ENCODE measurements around the gene ASIC2.
"Not testable (repeated sequence)": the region's sequence is repeated elsewhere in the genome, so short reads cannot be mapped to it uniquely, and the experiment has no call there.

Gene ASIC2

DNA sequence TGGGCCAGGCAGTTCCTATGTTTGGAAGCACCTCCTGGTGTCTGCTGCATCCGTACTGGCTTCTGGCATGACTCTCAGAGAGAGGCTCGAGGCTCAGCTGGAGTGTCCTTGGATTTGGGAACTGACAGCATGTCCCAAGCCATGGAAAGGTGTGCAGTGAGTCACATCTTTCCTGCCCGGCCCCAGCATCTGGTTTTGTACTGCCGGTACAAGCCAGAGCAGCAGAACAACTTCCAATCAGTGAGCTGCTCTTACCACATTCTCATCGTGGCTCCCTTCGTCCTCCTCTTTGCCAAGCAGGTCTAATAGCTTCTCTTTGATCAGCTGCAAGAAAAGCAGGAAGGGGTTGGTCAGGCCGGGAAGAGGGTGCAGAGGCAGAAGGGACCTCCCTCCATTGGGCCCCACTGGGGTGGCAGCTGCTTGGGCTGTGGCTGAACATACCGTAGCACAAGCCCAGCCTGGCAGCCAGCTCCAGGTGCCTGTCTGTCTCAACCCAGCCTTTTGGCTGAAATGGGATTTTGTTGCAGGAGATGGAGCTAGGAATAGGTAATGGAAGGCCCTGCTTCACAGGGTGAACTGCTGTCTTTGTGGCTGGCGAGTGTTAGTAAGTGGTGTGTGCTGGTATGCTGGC is 277.3 kb downstream of the ASIC2 start:
- FAIRE-seq = no peak

GRCh38 chr17:33014751-33015150 is 278.3 kb downstream of the ASIC2 start:
- no peak for FAIRE-seq

- no peak for FAIRE-seq
Observed at GRCh38 chr17:33013596-33014375, 279.3 kb downstream of the ASIC2 start.

- no peak for FAIRE-seq
Observed at GRCh38 chr17:33012522-33013033, 280.5 kb downstream of the ASIC2 start.

DNA sequence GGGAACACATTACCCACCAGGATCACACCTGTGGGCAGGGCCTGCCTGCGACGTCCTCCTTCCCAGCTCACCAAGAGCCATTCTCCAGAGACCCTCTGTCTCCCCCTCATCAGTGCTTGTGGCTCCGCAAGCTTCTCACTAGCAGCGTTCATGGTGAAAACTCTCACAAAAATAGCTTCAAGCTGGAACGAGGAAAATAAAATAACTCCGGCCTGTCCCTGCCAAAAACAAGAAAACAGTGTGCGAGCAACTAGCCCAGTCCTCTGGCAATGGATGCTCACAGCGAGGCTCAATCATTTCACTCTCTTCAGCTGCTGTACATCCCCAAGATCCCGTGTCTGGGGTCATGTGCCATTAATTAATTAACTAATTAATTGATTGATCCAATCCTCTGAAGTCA is 283.5 kb downstream of the ASIC2 start:
- no peak for FAIRE-seq

- FAIRE-seq = no peak
Observed at GRCh38 chr17:33007186-33007585, 285.9 kb downstream of the ASIC2 start.

- no peak for FAIRE-seq
Observed at GRCh38 chr17:33002246-33002645, 290.8 kb downstream of the ASIC2 start.

GRCh38 chr17:32998887-32999228 is 294.2 kb downstream of the ASIC2 start:
- no peak for FAIRE-seq

GRCh38 chr17:32998111-32998886 is 294.8 kb downstream of the ASIC2 start:
- FAIRE-seq = no peak

DNA sequence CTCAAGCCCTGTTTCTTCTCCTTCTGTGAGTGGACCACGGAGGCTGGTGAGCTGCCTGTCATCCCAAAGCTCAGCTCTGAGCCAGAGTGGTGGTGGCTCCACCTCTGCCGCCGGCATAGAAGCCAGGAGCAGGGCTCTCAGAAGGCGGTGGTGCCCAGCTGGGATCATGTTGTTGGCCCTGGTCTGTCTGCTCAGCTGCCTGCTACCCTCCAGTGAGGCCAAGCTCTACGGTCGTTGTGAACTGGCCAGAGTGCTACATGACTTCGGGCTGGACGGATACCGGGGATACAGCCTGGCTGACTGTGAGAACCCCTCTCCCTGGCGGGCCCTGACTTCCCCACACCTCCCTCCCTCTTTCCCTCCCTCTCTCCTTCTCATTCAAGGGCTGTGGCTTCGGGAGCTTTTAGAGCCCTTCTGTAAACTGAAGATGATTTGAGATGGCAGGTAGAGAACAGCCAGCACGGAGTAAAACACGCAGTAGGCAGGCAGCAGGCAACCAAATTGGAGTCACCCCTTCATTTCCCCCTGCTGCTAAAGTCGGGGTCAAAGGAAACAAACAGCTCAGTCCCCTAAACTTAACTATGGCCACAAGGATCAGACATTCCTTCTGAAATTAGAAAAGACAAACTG is 297.6 kb downstream of the ASIC2 start:
- FAIRE-seq = no peak

GRCh38 chr17:32993977-32994376 is 299.1 kb downstream of the ASIC2 start:
- no peak for FAIRE-seq

DNA sequence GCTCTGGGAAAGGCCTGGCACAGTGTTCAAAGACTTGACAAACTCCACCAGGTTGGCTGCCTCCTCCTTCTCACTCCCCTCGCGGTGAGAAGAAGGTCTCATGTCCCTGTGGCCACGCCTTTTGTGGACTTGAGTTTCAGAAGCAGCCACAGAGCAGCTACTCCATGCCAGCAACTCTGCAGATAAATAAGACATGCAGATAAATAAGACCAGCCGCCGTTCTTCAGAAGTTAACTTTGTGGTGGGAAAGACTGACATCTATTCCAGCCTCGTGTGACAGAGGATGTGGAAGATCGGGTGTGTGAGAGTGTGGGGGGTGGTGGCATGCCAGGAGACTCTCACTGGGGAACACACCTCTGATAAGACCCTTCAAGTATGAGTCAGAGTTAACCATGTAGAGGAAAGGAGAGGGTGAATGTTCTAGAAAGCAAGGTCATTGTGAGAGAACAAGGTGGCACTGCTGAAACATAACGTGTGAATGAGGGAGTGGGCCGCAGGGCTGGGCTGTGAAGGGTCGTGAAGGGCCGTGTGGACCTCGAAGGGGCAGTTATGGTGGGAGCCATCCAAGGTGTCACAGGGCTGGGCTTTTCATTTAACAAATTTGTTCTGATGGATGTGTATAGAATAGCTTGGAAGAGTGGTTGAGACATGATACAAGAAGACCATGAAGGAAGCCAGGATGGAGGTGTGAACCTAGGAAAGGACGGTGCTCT is 300.6 kb downstream of the ASIC2 start:
- FAIRE-seq = no peak

GRCh38 chr17:32988481-32989101 is 304.5 kb downstream of the ASIC2 start:
- FAIRE-seq = no peak

GRCh38 chr17:32987868-32988267 is 305.2 kb downstream of the ASIC2 start:
- FAIRE-seq = not testable (repeated sequence)

DNA sequence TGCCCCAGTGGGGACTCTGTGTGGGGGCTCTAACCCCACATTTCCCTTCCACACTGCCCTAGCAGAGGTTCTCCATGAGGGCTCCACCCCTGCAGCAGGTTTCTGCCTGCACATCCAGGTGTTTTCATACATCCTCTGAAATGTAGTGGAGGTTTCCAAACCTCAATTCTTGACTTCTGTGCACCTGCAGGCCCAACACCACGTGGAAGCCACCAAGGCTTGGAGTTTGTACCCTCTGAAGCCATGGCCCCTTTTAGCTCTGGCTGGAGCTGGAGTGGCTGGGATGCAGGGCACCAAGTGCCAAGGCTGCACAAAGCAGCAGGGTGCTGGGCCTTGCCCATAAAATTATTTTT is 305.7 kb downstream of the ASIC2 start:
- FAIRE-seq = not testable (repeated sequence)

GRCh38 chr17:32985050-32985756 is 307.9 kb downstream of the ASIC2 start:
- FAIRE-seq = no peak

- FAIRE-seq = not testable (repeated sequence)
Observed at GRCh38 chr17:32981611-32982010, 311.5 kb downstream of the ASIC2 start.

DNA sequence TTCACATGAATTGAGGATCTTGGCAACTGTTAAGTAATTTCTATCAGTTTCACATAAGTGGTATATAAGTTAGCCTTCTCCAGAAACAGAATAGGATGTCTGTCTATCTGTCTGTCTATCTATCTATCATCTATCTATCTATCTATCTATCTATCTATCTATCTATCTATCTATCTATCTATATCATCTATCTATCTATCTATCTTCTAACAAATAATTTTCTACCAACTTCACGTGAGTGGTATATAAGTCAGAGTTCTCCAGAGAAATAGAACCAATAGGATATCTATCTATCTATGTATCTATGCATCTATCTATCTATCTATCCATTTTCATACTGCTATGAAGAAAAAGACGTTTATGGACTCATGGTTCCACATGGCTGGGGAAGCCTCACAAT is 312.9 kb downstream of the ASIC2 start:
- no peak for FAIRE-seq

DNA sequence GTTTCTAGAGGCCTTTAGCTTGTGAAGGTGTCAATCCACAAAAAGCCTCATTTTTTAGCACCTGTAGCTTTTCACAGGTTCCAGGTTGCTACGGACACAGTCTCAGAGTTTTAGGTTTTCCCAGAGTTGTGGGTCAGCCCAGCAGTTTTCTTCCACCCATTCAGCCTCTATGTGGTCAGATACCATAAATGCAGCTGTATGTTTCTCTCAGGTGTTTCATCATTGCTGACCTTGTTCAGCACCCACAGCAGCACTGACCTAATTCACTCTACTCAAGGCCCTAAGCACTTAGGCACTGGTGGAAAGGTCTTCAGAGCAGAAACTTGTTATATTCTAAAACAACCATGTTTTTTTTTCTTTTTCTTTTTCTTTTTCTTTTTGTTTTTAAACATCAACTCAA is 316.5 kb downstream of the ASIC2 start:
- FAIRE-seq = no peak

- no peak for FAIRE-seq
Observed at GRCh38 chr17:32976131-32976530, 317.0 kb downstream of the ASIC2 start.

- FAIRE-seq = no peak
Observed at GRCh38 chr17:32971171-32971570, 321.9 kb downstream of the ASIC2 start.

GRCh38 chr17:32970281-32970680 is 322.8 kb downstream of the ASIC2 start:
- FAIRE-seq = no peak

All from TTC549 (cell line).